ENCODE results near the gene ARL5C.

ARL5C gene

GRCh38 chr17:39164675-39165143 lies 1.3 kb downstream of the ARL5C start:
- Histone ChIP-seq H3K9ac (ENCODE audit: low read length) (peak overlapping the region; percentile 87), H3K27ac (ENCODE audit: low read depth, low read length) (peak overlapping the region; percentile 41), H3K4me1 (ENCODE audit: insufficient read depth, low read length) (peaks cover 5% of the 10 kb centered on the region), H3K36me3 (ENCODE audit: insufficient read depth, low read length) (no peaks in the 10 kb centered on the region), H3K4me3 (ENCODE audit: low read depth in 1 of 2, low read length in 2 of 2) (peak overlapping the region; percentile 9 to 94), H3K27me3 (ENCODE audit: control insufficient read depth in 1 of 2, insufficient read depth in 2 of 2, low read length in 2 of 2) (no peaks in the 10 kb centered on the region), H3K9me3 (ENCODE audit: low read length) (no peaks in the 10 kb centered on the region)

DNA sequence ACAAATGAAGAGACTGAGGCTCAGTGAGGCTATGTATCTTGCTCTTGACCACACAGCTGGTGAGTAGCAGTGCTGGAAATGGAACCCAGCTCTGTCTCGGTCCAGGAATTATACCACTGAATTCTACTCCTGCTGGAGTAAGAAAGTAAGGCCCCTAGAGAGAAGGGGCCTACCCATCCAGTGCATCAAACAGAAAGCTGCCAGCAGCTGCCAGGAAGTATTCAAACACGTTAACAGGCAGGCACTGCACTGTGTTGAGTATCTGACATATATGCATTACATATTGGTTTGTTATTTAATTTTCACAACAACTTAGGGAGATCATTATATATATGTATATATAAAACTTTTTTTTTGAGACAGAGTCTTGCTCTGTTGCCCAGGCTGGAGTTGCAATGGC lies 4.0 kb downstream of the ARL5C start:
- no peak overlapping the region for H3K9ac ChIP-seq (ENCODE audit: low read length)
- H3K4me3 ChIP-seq (ENCODE audit: low read depth in 1 of 2, low read length in 2 of 2), result no peak overlapping the region
- H3K27ac ChIP-seq (ENCODE audit: low read depth, low read length), result no peak overlapping the region
- no peaks in the 10 kb centered on the region for H3K36me3 ChIP-seq (ENCODE audit: insufficient read depth, low read length)
- peaks cover 2% of the 10 kb centered on the region for H3K4me1 ChIP-seq (ENCODE audit: insufficient read depth, low read length)
- H3K27me3 ChIP-seq (ENCODE audit: control insufficient read depth in 1 of 2, insufficient read depth in 2 of 2, low read length in 2 of 2), result no peaks in the 10 kb centered on the region
- H3K9me3 ChIP-seq (ENCODE audit: low read length), result no peaks in the 10 kb centered on the region

DNA sequence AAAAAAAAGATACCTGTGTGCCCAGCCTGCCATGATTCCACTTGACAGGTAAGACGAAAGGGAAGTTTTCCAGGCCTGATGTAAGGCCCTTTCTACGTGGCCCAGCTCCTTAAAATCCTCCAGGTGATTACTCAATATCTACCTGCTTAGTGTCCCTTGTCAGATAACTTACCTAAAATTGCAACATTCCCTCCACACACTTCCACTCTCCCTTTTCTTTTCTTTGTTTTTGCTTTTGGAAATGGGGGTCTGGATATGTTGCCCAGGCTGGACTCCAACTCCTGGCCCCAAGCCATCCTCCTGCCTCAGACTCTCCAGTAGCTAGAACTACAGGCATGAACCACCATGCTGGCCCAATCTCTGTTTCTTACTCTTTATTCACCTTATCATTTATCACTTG lies 7.3 kb downstream of the ARL5C start:
- Histone ChIP-seq H3K9ac (ENCODE audit: low read length) (no peak overlapping the region), H3K27ac (ENCODE audit: low read depth, low read length) (no peak overlapping the region), H3K36me3 (ENCODE audit: insufficient read depth, low read length) (no peaks in the 10 kb centered on the region), H3K4me3 (ENCODE audit: low read depth in 1 of 2, low read length in 2 of 2) (no peak overlapping the region), H3K4me1 (ENCODE audit: insufficient read depth, low read length) (no peaks in the 10 kb centered on the region), H3K9me3 (ENCODE audit: low read length) (no peaks in the 10 kb centered on the region), H3K27me3 (ENCODE audit: control insufficient read depth in 1 of 2, insufficient read depth in 2 of 2, low read length in 2 of 2) (no peaks in the 10 kb centered on the region)

DNA sequence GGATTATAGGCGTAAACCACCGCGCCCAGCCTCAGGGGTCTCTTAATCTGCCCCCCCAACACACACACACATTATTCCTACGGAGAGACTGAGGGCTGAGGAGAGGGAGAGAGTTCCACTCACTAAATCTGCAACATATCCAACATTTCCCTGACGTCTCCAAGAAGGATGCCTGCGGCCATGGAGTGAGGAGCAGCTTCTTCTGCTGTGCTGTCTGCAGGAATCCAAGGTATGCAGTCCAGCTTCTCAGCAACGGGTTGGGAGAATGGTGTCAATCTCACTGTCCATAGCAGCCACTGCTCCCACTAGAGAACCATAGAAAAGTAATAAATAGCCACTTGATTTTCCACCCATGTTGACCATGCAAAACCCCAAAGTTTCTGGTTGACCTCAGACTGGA lies 9.5 kb downstream of the ARL5C start:
- no peak overlapping the region for H3K9ac ChIP-seq (ENCODE audit: low read length)
- H3K36me3 ChIP-seq (ENCODE audit: insufficient read depth, low read length), result no peaks in the 10 kb centered on the region
- peaks cover 12% of the 10 kb centered on the region for H3K4me1 ChIP-seq (ENCODE audit: insufficient read depth, low read length)
- H3K27ac ChIP-seq (ENCODE audit: low read depth, low read length), result no peak overlapping the region
- H3K4me3 ChIP-seq (ENCODE audit: low read depth in 1 of 2, low read length in 2 of 2), result no peak overlapping the region
- no peaks in the 10 kb centered on the region for H3K9me3 ChIP-seq (ENCODE audit: low read length)
- peaks cover 0 to 5% of the 10 kb centered on the region in 2 donors for H3K27me3 ChIP-seq (ENCODE audit: control insufficient read depth in 1 of 2, insufficient read depth in 2 of 2, low read length in 2 of 2)

DNA sequence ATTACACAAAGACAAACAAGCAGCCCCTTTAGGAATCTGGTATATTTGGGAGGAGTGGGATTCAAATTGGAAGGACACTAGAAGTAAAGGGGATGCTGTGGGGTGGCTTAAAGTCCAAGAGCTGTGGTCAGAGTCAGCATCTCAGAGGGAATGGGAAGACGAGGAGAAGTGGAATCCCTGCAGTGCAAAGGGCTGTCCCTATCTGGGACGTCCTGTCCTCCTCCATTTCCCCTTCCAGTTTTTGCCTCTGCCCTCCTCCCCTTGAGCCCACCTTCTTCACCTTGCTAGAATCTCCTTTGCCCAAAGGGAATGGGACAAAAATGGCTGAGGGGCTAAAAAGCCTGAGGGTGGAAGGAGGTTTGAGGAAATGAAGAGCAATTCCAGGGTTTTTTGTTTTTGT lies 10.3 kb downstream of the ARL5C start:
- H3K9me3 ChIP-seq (ENCODE audit: low read length), result no peaks in the 10 kb centered on the region
- H3K36me3 ChIP-seq (ENCODE audit: insufficient read depth, low read length), result no peaks in the 10 kb centered on the region
- H3K4me1 ChIP-seq (ENCODE audit: insufficient read depth, low read length), result peaks cover 12% of the 10 kb centered on the region
- H3K4me3 ChIP-seq (ENCODE audit: low read depth in 1 of 2, low read length in 2 of 2), result no peak overlapping the region
- no peak overlapping the region for H3K9ac ChIP-seq (ENCODE audit: low read length)
- no peak overlapping the region for H3K27ac ChIP-seq (ENCODE audit: low read depth, low read length)
- H3K27me3 ChIP-seq (ENCODE audit: control insufficient read depth in 1 of 2, insufficient read depth in 2 of 2, low read length in 2 of 2), result peaks cover 4 to 11% of the 10 kb centered on the region in 2 donors

- Histone ChIP-seq H3K9me3 (ENCODE audit: low read length) (no peaks in the 10 kb centered on the region), H3K9ac (ENCODE audit: low read length) (peak overlapping the region; percentile 75), H3K36me3 (ENCODE audit: insufficient read depth, low read length) (no peaks in the 10 kb centered on the region), H3K27me3 (ENCODE audit: control insufficient read depth in 1 of 2, insufficient read depth in 2 of 2, low read length in 2 of 2) (peaks cover 11 to 20% of the 10 kb centered on the region in 2 donors), H3K27ac (ENCODE audit: low read depth, low read length) (peak overlapping the region; percentile 75), H3K4me3 (ENCODE audit: low read depth in 1 of 2, low read length in 2 of 2) (peak overlapping the region; percentile 93 to 99), H3K4me1 (ENCODE audit: insufficient read depth, low read length) (peaks cover 12% of the 10 kb centered on the region)
Observed at GRCh38 chr17:39153599-39154051, 12.3 kb downstream of the ARL5C start.

- peaks cover 11 to 20% of the 10 kb centered on the region in 2 donors for H3K27me3 ChIP-seq (ENCODE audit: control insufficient read depth in 1 of 2, insufficient read depth in 2 of 2, low read length in 2 of 2)
- peak overlapping the region in 1 of 2 donors; percentile 99 for H3K4me3 ChIP-seq (ENCODE audit: low read depth in 1 of 2, low read length in 2 of 2)
- H3K27ac ChIP-seq (ENCODE audit: low read depth, low read length), result no peak overlapping the region
- H3K9ac ChIP-seq (ENCODE audit: low read length), result peak overlapping the region; percentile 6
- H3K4me1 ChIP-seq (ENCODE audit: insufficient read depth, low read length), result peaks cover 12% of the 10 kb centered on the region
- H3K36me3 ChIP-seq (ENCODE audit: insufficient read depth, low read length), result no peaks in the 10 kb centered on the region
- no peaks in the 10 kb centered on the region for H3K9me3 ChIP-seq (ENCODE audit: low read length)
Observed at GRCh38 chr17:39151943-39152818, 13.8 kb downstream of the ARL5C start.

DNA sequence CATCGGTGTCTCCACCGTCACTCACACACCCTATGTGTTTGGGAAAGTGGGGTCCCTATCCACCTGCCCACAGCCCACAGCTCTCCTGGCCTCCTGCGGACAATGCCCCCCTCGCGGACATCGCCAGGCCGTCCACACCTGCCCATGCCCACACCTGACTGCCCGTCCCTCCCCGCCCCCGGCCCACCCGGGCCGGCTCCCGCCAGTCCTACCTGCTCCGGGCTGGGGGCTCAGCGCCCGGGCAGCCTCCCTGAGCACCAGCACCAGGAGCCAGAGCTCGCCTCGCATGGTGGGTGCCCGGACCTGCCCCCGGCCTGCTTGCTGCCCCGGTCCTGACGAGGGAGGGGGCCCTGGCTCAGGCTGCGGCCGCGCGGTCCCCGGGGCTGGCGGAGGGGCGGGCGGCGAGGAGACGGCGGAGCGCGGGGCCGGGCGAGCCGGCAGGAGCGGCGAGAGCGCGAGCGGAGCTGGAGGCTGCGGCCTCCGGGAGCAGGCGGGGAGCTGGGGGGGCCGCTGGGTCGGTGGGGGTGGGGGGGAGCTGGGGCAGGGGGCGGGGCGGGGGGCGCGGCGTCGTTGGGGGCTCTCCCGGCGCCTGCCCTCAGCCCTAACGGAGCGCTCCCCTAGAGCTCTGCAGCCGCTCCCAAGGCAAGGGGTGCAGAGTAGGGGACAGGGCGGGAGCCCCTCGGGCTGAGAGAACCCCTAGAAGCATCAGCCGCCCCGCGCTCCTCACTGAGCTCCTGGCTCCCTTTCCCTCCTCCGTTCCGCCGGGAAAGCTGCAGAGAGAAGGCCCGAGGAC lies 14.6 kb downstream of the ARL5C start, which contains the start of gene PLXDC1:
Gene PLXDC1, minus strand, starts transcription at position 488 of the 793 bp plus-strand sequence. Its CDS starts 200 bp downstream, at position 288.
- peaks cover 12% of the 10 kb centered on the region for H3K4me1 ChIP-seq (ENCODE audit: insufficient read depth, low read length)
- peak within 1 kb of the TSS; percentile 21 for H3K9ac ChIP-seq (ENCODE audit: low read length)
- H3K27ac ChIP-seq (ENCODE audit: low read depth, low read length), result no peak within 1 kb of the TSS
- H3K4me3 ChIP-seq (ENCODE audit: low read depth in 1 of 2, low read length in 2 of 2), result peak within 1 kb of the TSS in 1 of 2 donors; percentile 99
- H3K9me3 ChIP-seq (ENCODE audit: low read length), result no peaks in the 10 kb centered on the region
- H3K36me3 ChIP-seq (ENCODE audit: insufficient read depth, low read length), result no peaks in the 10 kb centered on the region
- H3K27me3 ChIP-seq (ENCODE audit: control insufficient read depth in 1 of 2, insufficient read depth in 2 of 2, low read length in 2 of 2), result peaks cover 11 to 20% of the 10 kb centered on the region in 2 donors

- peaks cover 11 to 20% of the 10 kb centered on the region in 2 donors for H3K27me3 ChIP-seq (ENCODE audit: control insufficient read depth in 1 of 2, insufficient read depth in 2 of 2, low read length in 2 of 2)
- H3K9me3 ChIP-seq (ENCODE audit: low read length), result no peaks in the 10 kb centered on the region
- H3K27ac ChIP-seq (ENCODE audit: low read depth, low read length), result no peak overlapping the region
- peak overlapping the region in 1 of 2 donors; percentile 35 for H3K4me3 ChIP-seq (ENCODE audit: low read depth in 1 of 2, low read length in 2 of 2)
- peak overlapping the region; percentile 21 for H3K9ac ChIP-seq (ENCODE audit: low read length)
- no peaks in the 10 kb centered on the region for H3K36me3 ChIP-seq (ENCODE audit: insufficient read depth, low read length)
- H3K4me1 ChIP-seq (ENCODE audit: insufficient read depth, low read length), result peaks cover 12% of the 10 kb centered on the region
Observed at GRCh38 chr17:39150795-39151149, 15.2 kb downstream of the ARL5C start.

GRCh38 chr17:39150104-39150634 lies 15.8 kb downstream of the ARL5C start:
- no peak overlapping the region for H3K27ac ChIP-seq (ENCODE audit: low read depth, low read length)
- H3K27me3 ChIP-seq (ENCODE audit: control insufficient read depth in 1 of 2, insufficient read depth in 2 of 2, low read length in 2 of 2), result peaks cover 11 to 20% of the 10 kb centered on the region in 2 donors

More at GRCh38 chr17:39150104-39150634, 15.8 kb downstream of the ARL5C start:
- no peaks in the 10 kb centered on the region for H3K9me3 ChIP-seq (ENCODE audit: low read length)
- peak overlapping the region in 1 of 2 donors; percentile 35 for H3K4me3 ChIP-seq (ENCODE audit: low read depth in 1 of 2, low read length in 2 of 2)
- no peak overlapping the region for H3K9ac ChIP-seq (ENCODE audit: low read length)
- peaks cover 12% of the 10 kb centered on the region for H3K4me1 ChIP-seq (ENCODE audit: insufficient read depth, low read length)
- no peaks in the 10 kb centered on the region for H3K36me3 ChIP-seq (ENCODE audit: insufficient read depth, low read length)

All from muscle layer of colon (tissue), 2 donors.